H9 (cell line): Measurements from ENCODE around the gene SSB. TPM values are rescaled to one million over a fixed set of nuclear protein-coding genes. Genes with fewer than 3 reads are reported as not detected.

Experiments used
- DNase-seq: peaks from one replicate; pipeline ENCODE4 v3.0.0-alpha.2; 2017
- H2AFZ ChIP-seq: one replicate; pipeline ENCODE4 v1.6.1; 2013; ENCODE audit warnings: mild to moderate bottlenecking, low read length, control low read depth, moderate library complexity
- H2AK5ac ChIP-seq: 2 replicates; pipeline ENCODE4 v1.6.1; 2013; ENCODE audit warnings: low read length, control low read depth, mixed read lengths; ENCODE audit not compliant: insufficient read length
- H2BK120ac ChIP-seq: one replicate; pipeline ENCODE4 v1.6.1; 2013; ENCODE audit warnings: low read depth, mild to moderate bottlenecking, low read length, control low read depth, inconsistent platforms; ENCODE audit not compliant: poor library complexity, severe bottlenecking
- H2BK12ac ChIP-seq: 2 replicates; pipeline ENCODE4 v1.6.1; 2013; ENCODE audit warnings: low read length, control low read depth, mixed read lengths, low read depth; ENCODE audit not compliant: insufficient read length
- H2BK15ac ChIP-seq: 2 replicates; pipeline ENCODE4 v1.6.1; 2013; ENCODE audit warnings: low read depth, low read length, control low read depth
- H2BK20ac ChIP-seq: one replicate; pipeline ENCODE4 v1.6.1; 2013; ENCODE audit warnings: low read depth, mild to moderate bottlenecking, low read length, control low read depth, inconsistent platforms; ENCODE audit not compliant: poor library complexity, severe bottlenecking
- H2BK5ac ChIP-seq: 2 replicates; pipeline ENCODE4 v1.6.1; 2013; ENCODE audit warnings: low read length, control low read depth, mixed read lengths; ENCODE audit not compliant: insufficient read length
- H3K14ac ChIP-seq: 2 replicates; pipeline ENCODE4 v1.6.1; 2013; ENCODE audit warnings: low read length, control low read depth; ENCODE audit not compliant: insufficient read depth
- H3K18ac ChIP-seq: 2 replicates; pipeline ENCODE4 v1.6.1; 2013; ENCODE audit warnings: low read depth, mild to moderate bottlenecking, mixed read lengths, low read length, control low read depth; ENCODE audit not compliant: insufficient read length
- H3K23ac ChIP-seq: 2 replicates; pipeline ENCODE4 v1.6.1; 2013; ENCODE audit warnings: low read length, control low read depth, mixed read lengths, low read depth; ENCODE audit not compliant: insufficient read length
- H3K23me2 ChIP-seq: 2 replicates; pipeline ENCODE4 v1.6.1; 2013; ENCODE audit warnings: low read depth, mild to moderate bottlenecking, mixed read lengths, low read length, control low read depth; ENCODE audit not compliant: insufficient read length, poor library complexity, severe bottlenecking
- H3K27ac ChIP-seq: 2 replicates; pipeline ENCODE4 v1.5.1; 2013; ENCODE audit warnings: low read length, control low read depth, mixed read lengths, low read depth; ENCODE audit not compliant: insufficient read length
- H3K27me3 ChIP-seq: 2 replicates; pipeline ENCODE4 v1.6.1; 2013; ENCODE audit warnings: low read length, control low read depth, inconsistent platforms; ENCODE audit not compliant: insufficient read depth
- H3K4ac ChIP-seq: 2 replicates; pipeline ENCODE4 v1.6.1; 2013; ENCODE audit warnings: low read depth, mild to moderate bottlenecking, control low read depth, inconsistent platforms, low read length, moderate library complexity
- H3K4me1 ChIP-seq: 2 replicates; pipeline ENCODE4 v1.6.1; 2013; ENCODE audit warnings: low read length, control low read depth, inconsistent platforms; ENCODE audit not compliant: insufficient read depth
- H3K4me2 ChIP-seq: 2 replicates; pipeline ENCODE4 v1.6.1; 2013; ENCODE audit warnings: low read length, control low read depth, mixed read lengths; ENCODE audit not compliant: insufficient read length, insufficient read depth
- H3K56ac ChIP-seq: 2 replicates; pipeline ENCODE4 v1.6.1; 2013; ENCODE audit warnings: low read depth, mild to moderate bottlenecking, mixed read lengths, low read length, control low read depth; ENCODE audit not compliant: insufficient read length
- H3K79me1 ChIP-seq: 2 replicates; pipeline ENCODE4 v1.6.1; 2013; ENCODE audit warnings: low read depth, mild to moderate bottlenecking, moderate library complexity, low read length, control low read depth, inconsistent platforms; ENCODE audit not compliant: insufficient read depth, poor library complexity, severe bottlenecking
- H3K79me2 ChIP-seq: 2 replicates; pipeline ENCODE4 v1.6.1; 2013; ENCODE audit warnings: low read length, control low read depth, inconsistent platforms; ENCODE audit not compliant: insufficient read depth
- H3K9ac ChIP-seq: 2 replicates; pipeline ENCODE4 v1.6.1; 2013; ENCODE audit warnings: low read length, control low read depth, mixed read lengths; ENCODE audit not compliant: insufficient read length; ENCODE audit errors: extremely low read depth
- H3K9me3 ChIP-seq: one replicate; pipeline ENCODE4 v1.6.1; 2013; ENCODE audit warnings: low read depth, low read length, inconsistent platforms; ENCODE audit not compliant: control insufficient read depth
- H3T11ph ChIP-seq: one replicate; pipeline ENCODE4 v1.6.1; 2013; ENCODE audit warnings: mild to moderate bottlenecking, low read length, control low read depth, inconsistent platforms
- H4K20me1 ChIP-seq: one replicate; pipeline ENCODE4 v1.6.1; 2013; ENCODE audit not compliant: control insufficient read depth, insufficient read length, insufficient read depth
- H4K5ac ChIP-seq: 2 replicates; pipeline ENCODE4 v1.6.1; 2013; ENCODE audit warnings: low read depth, mild to moderate bottlenecking, mixed read lengths, low read length, control low read depth; ENCODE audit not compliant: insufficient read length
- H4K8ac ChIP-seq: replicated peaks from 2 replicates; pipeline ENCODE4 v1.6.1; 2013; ENCODE audit warnings: low read length, control low read depth, mixed read lengths, low read depth; ENCODE audit not compliant: insufficient read length
- H4K91ac ChIP-seq: 2 replicates; pipeline ENCODE4 v1.6.1; 2013; ENCODE audit warnings: low read depth, mild to moderate bottlenecking, moderate library complexity, mixed read lengths, low read length, control low read depth; ENCODE audit not compliant: insufficient read length
- H3K27ac Mint-ChIP-seq, 3 experiments: 2 replicates in 2 of 3; 3 replicates in 1 of 3; pipeline ENCODE4 v1.8.0; 2020 to 2021; ENCODE audit warnings: mixed read lengths in 3 of 3, mild to moderate bottlenecking in 1 of 3, moderate library complexity in 1 of 3
- H3K27me3 Mint-ChIP-seq: 2 replicates; pipeline ENCODE4 v1.8.0; 2021; ENCODE audit warnings: low read depth, mild to moderate bottlenecking, moderate library complexity, mixed read lengths
- H3K36me3 Mint-ChIP-seq, 3 experiments: 2 replicates in 2 of 3; 3 replicates in 1 of 3; pipeline ENCODE4 v1.8.0; 2020 to 2021; ENCODE audit warnings: low read depth in 3 of 3, mixed read lengths in 3 of 3; ENCODE audit not compliant: insufficient read depth in 1 of 3
- H3K4me1 Mint-ChIP-seq, 2 experiments: 2 replicates each; pipeline ENCODE4 v1.8.0; 2020; ENCODE audit warnings: mixed read lengths in 2 of 2
- H3K4me3 Mint-ChIP-seq, 2 experiments: 2 replicates in 1 of 2; 3 replicates in 1 of 2; pipeline ENCODE4 v1.8.0; 2020 to 2021; ENCODE audit warnings: mild to moderate bottlenecking in 2 of 2, mixed read lengths in 2 of 2, moderate library complexity in 1 of 2
- H3K9me3 Mint-ChIP-seq, 2 experiments: 2 replicates in 1 of 2; 3 replicates in 1 of 2; pipeline ENCODE4 v1.8.0; 2020; ENCODE audit warnings: mild to moderate bottlenecking in 2 of 2, mixed read lengths in 2 of 2, moderate library complexity in 1 of 2
- CTCF ChIP-seq: fragments of 200-600 bp; sonication (generic); conservative IDR thresholded peaks from 3 replicates; pipeline ENCODE4 v1.8.0; 2021; ENCODE audit warnings: antibody characterized with exemption, mild to moderate bottlenecking
- WGBS: extraction: QIAGEN DNeasy Blood & Tissue Kit; methylation state at CpG from one replicate; pipeline ENCODE4 v1.1.7; 2013; ENCODE audit warnings: missing lambda C conversion rate, low lambda C conversion rate, mixed read lengths; ENCODE audit not compliant: insufficient read length; ENCODE audit errors: extremely low coverage; 5-methylcytosine and 5-hydroxymethylcytosine counted together
- total RNA-seq: library from RNA; stranded (reverse); gene quantifications from 2 replicates; pipeline ENCODE4 v1.2.1, GENCODE V29; 2021

The SSB gene
- total RNA-seq, 1 experiment from 2014 or later, result 248 TPM

GRCh38 chr2:169768262-169768995 is 30.2 kb upstream of the SSB start:
- Histone ChIP-seq H3K4me1 (no peaks in the 10 kb centered on the region), H3K56ac (no peak overlapping the region), H3K27ac (no peak overlapping the region), H4K8ac (no peak overlapping the region), H2BK120ac (no peak overlapping the region), H4K91ac (no peak overlapping the region), H3K23ac (no peak overlapping the region), H3K79me2 (no peaks in the 10 kb centered on the region), H2BK20ac (no peak overlapping the region), H3K23me2 (no peaks in the 10 kb centered on the region), H3T11ph (no peak overlapping the region), H3K14ac (no peak overlapping the region), H4K5ac (no peak overlapping the region), H3K4ac (no peak overlapping the region), H2BK12ac (no peak overlapping the region), H3K18ac (no peak overlapping the region), H3K4me2 (no peak overlapping the region), H2BK15ac (no peak overlapping the region), H2AK5ac (no peak overlapping the region), H3K27me3 (no peaks in the 10 kb centered on the region), H2BK5ac (no peak overlapping the region), H4K20me1 (no peaks in the 10 kb centered on the region), H3K9me3 (no peaks in the 10 kb centered on the region), H2AFZ (no peak overlapping the region), H3K9ac (no peak overlapping the region), H3K79me1 (no peaks in the 10 kb centered on the region)
- DNase-seq, result no peak
- Mint-ChIP-seq H3K9me3 (no peaks in the 10 kb centered on the region), H3K4me3 (no peak overlapping the region), H3K27ac (no peak overlapping the region), H3K4me1 (peaks cover 4 to 7% of the 10 kb centered on the region in 2 experiments; a peak in 3 of 4 replicates), H3K27me3 (no peaks in the 10 kb centered on the region), H3K36me3 (no peaks in the 10 kb centered on the region; a peak in 1 of 7 replicates)
- WGBS, result no CpG with 5 or more reads among the region's 72 CpGs
- no peak for TF ChIP-seq CTCF
